Right lobe of liver (tissue), 6 donors: ENCODE results near the gene INO80B. TPM values are rescaled to one million over a fixed set of nuclear protein-coding genes. Genes with fewer than 3 reads are reported as not detected.
A peak's percentile ranks its signal among the peaks of the same experiment; 100 is the strongest.

ENCODE experiments used
- ATAC-seq, 4 donors: fragments of 200-7000 bp; cut with Tn5 transposase; one replicate each; pipeline ENCODE4 v1.9.1; 2020; ENCODE audit warnings: mild to moderate bottlenecking in 4 of 4, moderate library complexity in 4 of 4
- DNase-seq, 3 donors: peaks; one replicate each; pipeline ENCODE4 v3.0.0-alpha.2; 2020
- H3K27ac ChIP-seq, 3 donors: fragments of 200-600 bp; one replicate each; pipeline ENCODE4 v1.8.0; 2022
- H3K27me3 ChIP-seq, 2 donors: fragments of 200-600 bp; one replicate each; pipeline ENCODE4 v1.8.0; 2022
- H3K36me3 ChIP-seq, 4 donors: fragments of 200-600 bp; sonication (generic) in 1 of 4; one replicate each; pipeline versions ENCODE4 v1.5.1 to v1.8.0; 2017 to 2022; ENCODE audit warnings: control low read depth in 1 of 4
- H3K4me1 ChIP-seq, 4 donors: fragments of 200-600 bp; sonication (generic) in 1 of 4; one replicate each; pipeline versions ENCODE4 v1.5.1 to v1.8.0; 2017 to 2022; ENCODE audit warnings: control low read depth in 1 of 4
- H3K4me3 ChIP-seq, 3 donors: fragments of 200-600 bp; one replicate each; pipeline ENCODE4 v1.8.0; 2022
- H3K9me3 ChIP-seq, 4 donors: fragments of 200-600 bp; sonication (generic) in 1 of 4; one replicate each; pipeline versions ENCODE4 v1.5.1 to v1.8.0; 2017 to 2022; ENCODE audit warnings: control low read depth in 1 of 4
- CTCF ChIP-seq, 4 donors: fragments of 200-600 bp in 3 of 4; fragments of 450-650 bp in 1 of 4; IDR thresholded peaks; one replicate each; pipeline versions ENCODE4 v1.5.1 to v1.8.0; 2016 to 2022; ENCODE audit warnings: antibody characterized with exemption in 4 of 4, mild to moderate bottlenecking in 2 of 4
- POLR2A ChIP-seq: fragments of 450-650 bp; IDR thresholded peaks from one replicate; pipeline ENCODE4 v1.6.1; 2017; ENCODE audit warnings: antibody characterized with exemption, mild to moderate bottlenecking
- WGBS: methylation state at CpG from one replicate; pipeline ENCODE4 v1.1.6; 2018; ENCODE audit warnings: low coverage, low lambda C conversion rate; ENCODE audit not compliant: insufficient coverage; ENCODE audit errors: missing lambda C conversion rate; 5-methylcytosine and 5-hydroxymethylcytosine counted together
- intact Hi-C, 2 donors: fragments of 100-400 bp; cut with DNase I; formaldehyde crosslinking; loops; one replicate each; pipeline versions ENCODE4 v1.11.2 to v1.14.1; 2022
- total RNA-seq, 6 experiments: library from RNA; depleted of rRNA in 2 of 6; stranded (reverse); fragments of >200 nt in 2 of 6; fragmentation: NEBNext Ultra II Directional in 3 of 6; extraction: Animal tissue kit (Norgen Biotek cat#: 25700) in 3 of 6; gene quantifications; one replicate each; pipeline versions ENCODE4 v1.1.0 to v1.2.4, GENCODE V29; 2016 to 2023
- donor health status: DM: no; HTN: yes; CAD: no.
- donor health status: DM: no; HTN: no; CAD: no.
- donor health status: DM: no; HTN: no; CAD: no.
- donor health status: DM: no; HTN: yes; CAD: no.
- donor health status: DM: no; HTN: yes; CAD: no.

Gene INO80B
- total RNA-seq, 6 experiments from 2014 or later: 3.4 to 20.3 (median 18.8) TPM

GRCh38 chr2:74471332-74472065, 16.6 kb downstream of the INO80B start:
- peaks cover 0 to 16% (median 5%) of the 10 kb centered on the region in 4 donors for H3K36me3 ChIP-seq
- ATAC-seq: peak; percentile 26 to 41 (median 28)
- peak overlapping the region; percentile 66 to 91 (median 88) for H3K27ac ChIP-seq
- H3K27me3 ChIP-seq: no peaks in the 10 kb centered on the region
- intact Hi-C loops: no loop called here
- H3K4me3 ChIP-seq: peak overlapping the region; percentile 56 to 65 (median 57)
- TF ChIP-seq POLR2A: no peak
- no peak for DNase-seq
- WGBS: 21% methylated on average over 15 of the region's 16 CpGs
- H3K4me1 ChIP-seq: peaks cover 0 to 16% (median 5%) of the 10 kb centered on the region in 4 donors
- H3K9me3 ChIP-seq: no peaks in the 10 kb centered on the region

GRCh38 chr2:74472086-74472944, 17.4 kb downstream of the INO80B start, which contains the start of gene MRPL53:
Gene MRPL53, minus strand, starts transcription at chr2:74472680. Its CDS starts 20 bp downstream, at chr2:74472660.
- peaks cover 0 to 24% (median 5%) of the 10 kb centered on the region in 4 donors for H3K4me1 ChIP-seq
- no peak for TF ChIP-seq CTCF (IDR thresholded peaks at IDR 0.05)
- TF ChIP-seq POLR2A: peak; percentile 82
- H3K27me3 ChIP-seq: no peaks in the 10 kb centered on the region
- intact Hi-C loops: no loop called here
- H3K9me3 ChIP-seq: no peaks in the 10 kb centered on the region
- DNase-seq (peak; percentile 94 to 96 (median 95)), ATAC-seq (peak; percentile 93 to 95 (median 94))
- WGBS: under 1% methylated on average over 49 of the region's 66 CpGs
- peak within 1 kb of the TSS; percentile 56 to 65 (median 57) for H3K4me3 ChIP-seq
- peaks cover 0 to 16% (median 5%) of the 10 kb centered on the region in 4 donors for H3K36me3 ChIP-seq
- peak within 1 kb of the TSS; percentile 66 to 91 (median 88) for H3K27ac ChIP-seq

- H3K9me3 ChIP-seq: no peaks in the 10 kb centered on the region
- DNase-seq: no peak
- peaks cover 0 to 29% (median 5%) of the 10 kb centered on the region in 4 donors for H3K4me1 ChIP-seq
- 5% methylated on average over 7 of the region's 7 CpGs for WGBS
- TF ChIP-seq CTCF (IDR thresholded peaks at IDR 0.05) (no peak), POLR2A (no peak)
- peak overlapping the region; percentile 56 to 65 (median 57) for H3K4me3 ChIP-seq
- peak overlapping the region; percentile 66 to 91 (median 88) for H3K27ac ChIP-seq
- intact Hi-C loops: no loop called here
- H3K27me3 ChIP-seq: no peaks in the 10 kb centered on the region
- peak; percentile 8 to 19 (median 14) for ATAC-seq
- H3K36me3 ChIP-seq: peaks cover 0 to 16% (median 5%) of the 10 kb centered on the region in 4 donors
These were observed 18.0 kb downstream of the INO80B start for GRCh38 chr2:74472945-74473258.

GRCh38 chr2:74474481-74474880, 19.6 kb downstream of the INO80B start:
- no peak overlapping the region for H3K4me3 ChIP-seq
- DNase-seq (no peak), ATAC-seq (no peak)
- intact Hi-C loops: no loop called here
- peaks cover 0 to 20% (median 5%) of the 10 kb centered on the region in 4 donors for H3K36me3 ChIP-seq
- H3K9me3 ChIP-seq: no peaks in the 10 kb centered on the region
- peaks cover 0 to 29% (median 5%) of the 10 kb centered on the region in 4 donors for H3K4me1 ChIP-seq
- H3K27ac ChIP-seq: no peak overlapping the region
- 88% methylated on average over 3 of the region's 6 CpGs for WGBS
- H3K27me3 ChIP-seq: no peaks in the 10 kb centered on the region
- TF ChIP-seq POLR2A: no peak
- no peak for TF ChIP-seq CTCF (IDR thresholded peaks at IDR 0.05)
